VCaP (cell line): Measurements from ENCODE around the gene PLP2.

Source experiments
- H3K27ac ChIP-seq: fragments of 450-650 bp; 2 replicates; pipeline ENCODE4 v1.5.1; 2017
- CTCF ChIP-seq: fragments of 450-650 bp; conservative IDR thresholded peaks from 2 replicates; pipeline ENCODE4 v1.5.1; 2017; ENCODE audit warnings: mild to moderate bottlenecking, moderate library complexity

Gene PLP2

GRCh38 chrX:49220100-49220499 is 48.4 kb downstream of the PLP2 start:
- no peak for TF ChIP-seq CTCF

GRCh38 chrX:49221868-49222267 is 50.2 kb downstream of the PLP2 start:
- no peak for TF ChIP-seq CTCF
- H3K27ac ChIP-seq: no peak overlapping the region

More at GRCh38 chrX:49220100-49220499, 48.4 kb downstream of the PLP2 start:
- H3K27ac ChIP-seq: no peak overlapping the region
